Hepatocyte (in vitro differentiated cells): ENCODE measurements around the gene BIN1. TPM values are rescaled to one million over a fixed set of nuclear protein-coding genes. Genes with fewer than 3 reads are reported as not detected.

ENCODE experiments used
- DNase-seq: peaks from one replicate; pipeline ENCODE4 v3.0.0-alpha.2; 2016; ENCODE audit warnings: low spot score
- H2AFZ ChIP-seq: fragments of 200-600 bp; sonication (generic); 2 replicates; pipeline ENCODE4 v1.6.0; 2016; ENCODE audit warnings: antibody characterized with exemption, mild to moderate bottlenecking
- H3K27ac ChIP-seq: fragments of 200-600 bp; sonication (generic); 2 replicates; pipeline ENCODE4 v1.5.1; 2016; ENCODE audit warnings: mild to moderate bottlenecking
- H3K27me3 ChIP-seq: fragments of 200-600 bp; sonication (generic); 2 replicates; pipeline ENCODE4 v1.6.1; 2016
- H3K36me3 ChIP-seq: fragments of 200-600 bp; sonication (generic); replicated peaks from 2 replicates; pipeline ENCODE4 v1.5.1; 2016; ENCODE audit warnings: low read depth; ENCODE audit not compliant: insufficient read depth
- H3K4me1 ChIP-seq: fragments of 200-600 bp; sonication (generic); 2 replicates; pipeline ENCODE4 v1.5.1; 2016; ENCODE audit warnings: mild to moderate bottlenecking, moderate library complexity; ENCODE audit not compliant: insufficient read depth
- H3K4me2 ChIP-seq: fragments of 200-600 bp; sonication (generic); 2 replicates; pipeline ENCODE4 v1.6.0; 2016
- H3K4me3 ChIP-seq: fragments of 200-600 bp; sonication (generic); 2 replicates; pipeline ENCODE4 v1.5.1; 2016; ENCODE audit warnings: mild to moderate bottlenecking
- H3K79me2 ChIP-seq: fragments of 200-600 bp; sonication (generic); 2 replicates; pipeline ENCODE4 v1.6.0; 2017; ENCODE audit warnings: mild to moderate bottlenecking
- H3K9me2 ChIP-seq: fragments of 200-600 bp; sonication (generic); replicated peaks from 2 replicates; pipeline ENCODE4 v1.6.0; 2017; ENCODE audit warnings: mild to moderate bottlenecking; ENCODE audit not compliant: insufficient read depth
- H3K9me3 ChIP-seq: fragments of 200-600 bp; sonication (generic); 2 replicates; pipeline ENCODE4 v1.5.1; 2016; ENCODE audit warnings: low read depth, mild to moderate bottlenecking
- H4K20me1 ChIP-seq: fragments of 200-600 bp; sonication (generic); 2 replicates; pipeline ENCODE4 v1.6.0; 2016; ENCODE audit warnings: mild to moderate bottlenecking; ENCODE audit not compliant: insufficient read depth, poor library complexity, severe bottlenecking
- CTCF ChIP-seq: fragments of 200-600 bp; sonication (generic); IDR thresholded peaks from 2 replicates; pipeline ENCODE4 v1.5.1; 2016; ENCODE audit warnings: antibody characterized with exemption, mild to moderate bottlenecking; ENCODE audit not compliant: poor library complexity
- EZH2 ChIP-seq: fragments of 200-600 bp; sonication (generic); IDR thresholded peaks from 2 replicates; pipeline ENCODE4 v1.6.1; 2016; ENCODE audit warnings: antibody characterized with exemption, mild to moderate bottlenecking, borderline replicate concordance
- EZH2phosphoT487 ChIP-seq: fragments of 200-600 bp; sonication (generic); IDR thresholded peaks from one replicate; pipeline ENCODE4 v1.6.1; 2018; ENCODE audit warnings: antibody characterized with exemption, mild to moderate bottlenecking, low read depth, moderate library complexity; ENCODE audit not compliant: unreplicated experiment, severe bottlenecking
- WGBS: methylation state at CpG from one replicate; pipeline ENCODE4 v1.1.6; 2016; ENCODE audit warnings: low lambda C conversion rate; ENCODE audit errors: missing lambda C conversion rate; 5-methylcytosine and 5-hydroxymethylcytosine counted together
- polyA plus RNA-seq: library from polyadenylated mRNA; unstranded; fragments of >200 nt; fragmentation: Nextera tagmentation; extraction: Ambion mirVana; gene quantifications from 2 replicates; pipeline ENCODE4 v1.2.1, GENCODE V29; 2016
- total RNA-seq: library from RNA; depleted of rRNA; stranded (reverse); fragments of >200 nt; gene quantifications from 2 replicates; pipeline ENCODE4 v1.2.3, GENCODE V29; 2014

BIN1 gene
- total and polyA plus RNA-seq, 2 experiments from 2014 or later: 109 to 113 TPM

GRCh38 chr2:127146820-127147502, 40.0 kb upstream of the BIN1 start:
- no peak overlapping the region for H3K4me3 ChIP-seq
- H3K9me3 ChIP-seq: no peaks in the 10 kb centered on the region
- H3K36me3 ChIP-seq: no peaks in the 10 kb centered on the region
- H4K20me1 ChIP-seq: no peaks in the 10 kb centered on the region
- WGBS: 55% methylated on average over 10 of the region's 10 CpGs
- H3K4me1 ChIP-seq: no peaks in the 10 kb centered on the region
- peak overlapping the region; percentile 37 for H3K27ac ChIP-seq
- no peak overlapping the region for H3K4me2 ChIP-seq
- no peak for DNase-seq
- H3K27me3 ChIP-seq: no peaks in the 10 kb centered on the region
- H3K79me2 ChIP-seq: no peaks in the 10 kb centered on the region
- TF ChIP-seq EZH2phosphoT487 (no peak), EZH2 (no peak), CTCF (no peak)
- no peak overlapping the region for H2AFZ ChIP-seq
- H3K9me2 ChIP-seq: no peaks in the 10 kb centered on the region

GRCh38 chr2:127146071-127146725, 39.2 kb upstream of the BIN1 start:
- H2AFZ ChIP-seq: no peak overlapping the region
- H3K79me2 ChIP-seq: no peaks in the 10 kb centered on the region
- H4K20me1 ChIP-seq: no peaks in the 10 kb centered on the region
- H3K4me1 ChIP-seq: no peaks in the 10 kb centered on the region
- H3K27me3 ChIP-seq: no peaks in the 10 kb centered on the region
- no peaks in the 10 kb centered on the region for H3K9me3 ChIP-seq
- 98% methylated on average over 18 of the region's 18 CpGs for WGBS
- H3K4me2 ChIP-seq: no peak overlapping the region
- no peak for DNase-seq
- TF ChIP-seq CTCF (no peak), EZH2 (no peak), EZH2phosphoT487 (no peak)
- H3K4me3 ChIP-seq: no peak overlapping the region
- no peak overlapping the region for H3K27ac ChIP-seq
- no peaks in the 10 kb centered on the region for H3K9me2 ChIP-seq
- H3K36me3 ChIP-seq: no peaks in the 10 kb centered on the region

DNA sequence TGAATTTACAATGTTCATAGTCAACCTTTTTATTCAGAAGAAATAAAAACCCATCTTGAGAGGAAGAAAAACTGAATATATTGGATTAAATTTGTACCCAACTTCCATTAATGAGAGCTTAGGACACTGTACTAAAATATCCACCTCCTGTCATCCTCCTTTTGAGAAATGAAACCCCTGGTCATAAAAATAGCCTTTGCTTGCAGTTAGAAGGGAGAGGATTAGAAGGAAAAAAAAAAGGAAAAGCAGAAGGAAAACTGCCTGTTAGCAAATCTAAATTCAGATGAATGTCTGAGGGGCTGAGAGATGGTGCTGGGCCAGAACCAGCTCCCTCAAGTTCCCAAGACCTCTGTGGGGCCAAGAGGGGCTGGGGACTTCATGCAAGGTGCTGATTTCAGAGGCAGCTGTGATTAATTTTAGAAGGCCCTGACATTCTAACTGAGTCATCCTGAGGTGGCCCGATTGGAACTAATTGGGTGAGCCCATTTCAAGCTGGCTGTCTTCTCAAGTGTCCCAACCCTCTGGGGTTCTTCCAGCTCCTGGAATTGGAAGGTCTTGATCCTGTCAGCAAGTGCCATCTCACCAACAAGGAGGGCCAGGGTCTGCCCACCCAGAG, 38.4 kb upstream of the BIN1 start:
- no peak for DNase-seq
- no peak overlapping the region for H2AFZ ChIP-seq
- H3K4me2 ChIP-seq: no peak overlapping the region
- H3K9me3 ChIP-seq: no peaks in the 10 kb centered on the region
- H3K9me2 ChIP-seq: no peaks in the 10 kb centered on the region
- TF ChIP-seq CTCF (no peak), EZH2 (no peak), EZH2phosphoT487 (no peak)
- H4K20me1 ChIP-seq: no peaks in the 10 kb centered on the region
- no peaks in the 10 kb centered on the region for H3K4me1 ChIP-seq
- no peaks in the 10 kb centered on the region for H3K27me3 ChIP-seq
- no peak overlapping the region for H3K27ac ChIP-seq
- H3K79me2 ChIP-seq: no peaks in the 10 kb centered on the region
- WGBS: 59% methylated on average over 1 of the region's 1 CpG
- no peaks in the 10 kb centered on the region for H3K36me3 ChIP-seq
- H3K4me3 ChIP-seq: no peak overlapping the region
